ENCODE data around the gene ABCC6.

DNA sequence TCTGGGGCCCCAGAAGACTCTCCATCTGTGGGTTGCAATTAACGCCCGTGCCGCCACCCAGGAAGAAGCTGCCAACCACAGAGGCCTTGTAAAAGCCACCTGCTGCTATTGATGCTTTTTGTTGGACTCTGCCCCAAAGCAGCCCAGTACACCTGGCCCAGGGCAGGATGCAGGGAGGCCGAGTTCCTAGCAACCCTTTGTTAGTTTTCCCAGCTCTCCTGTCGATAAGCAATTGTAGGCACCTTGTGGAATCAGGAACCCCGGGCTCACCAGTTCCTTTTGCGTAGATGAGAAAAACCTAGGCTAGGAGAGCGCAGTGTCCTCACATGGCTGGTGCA lies 103.3 kb downstream of the ABCC6 start:
- TF ChIP-seq CTCF (IDR thresholded peaks at IDR 0.05; ENCODE audit: poor library complexity, severe bottlenecking) (no peak), POLR2AphosphoS5 (IDR thresholded peaks at IDR 0.05) (no peak), EZH2 (IDR thresholded peaks at IDR 0.05; ENCODE audit: borderline replicate concordance, insufficient read depth, low read length, poor library complexity, severe bottlenecking) (no peak), EP300 (conservative IDR thresholded peaks at IDR 0.05; ENCODE audit: poor library complexity, severe bottlenecking) (no peak)

All from neural cell (in vitro differentiated cells).